ENCODE measurements around the gene LRIT1.

- no peak for TF ChIP-seq CTCF (IDR thresholded peaks at IDR 0.05; ENCODE audit: low read length)
- no peak for TF ChIP-seq EZH2 (IDR thresholded peaks at IDR 0.05; ENCODE audit: borderline replicate concordance, low read length)
Measured at GRCh38 chr10:84196083-84196482, 45.3 kb downstream of the LRIT1 start.
